HG03097 (cell line): ENCODE results near the gene OR2A14.
"Not testable (repeated sequence)": the region's sequence is repeated elsewhere in the genome, so short reads cannot be mapped to it uniquely, and the experiment has no call there.

Source experiments
- ATAC-seq: cut with Tn5 transposase; IDR thresholded peaks from one replicate; pipeline ENCODE4 v1.9.1; 2021; ENCODE audit not compliant: unreplicated experiment, low FRiP score

The OR2A14 gene, protein sequence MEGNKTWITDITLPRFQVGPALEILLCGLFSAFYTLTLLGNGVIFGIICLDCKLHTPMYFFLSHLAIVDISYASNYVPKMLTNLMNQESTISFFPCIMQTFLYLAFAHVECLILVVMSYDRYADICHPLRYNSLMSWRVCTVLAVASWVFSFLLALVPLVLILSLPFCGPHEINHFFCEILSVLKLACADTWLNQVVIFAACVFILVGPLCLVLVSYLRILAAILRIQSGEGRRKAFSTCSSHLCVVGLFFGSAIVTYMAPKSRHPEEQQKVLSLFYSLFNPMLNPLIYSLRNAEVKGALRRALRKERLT

DNA sequence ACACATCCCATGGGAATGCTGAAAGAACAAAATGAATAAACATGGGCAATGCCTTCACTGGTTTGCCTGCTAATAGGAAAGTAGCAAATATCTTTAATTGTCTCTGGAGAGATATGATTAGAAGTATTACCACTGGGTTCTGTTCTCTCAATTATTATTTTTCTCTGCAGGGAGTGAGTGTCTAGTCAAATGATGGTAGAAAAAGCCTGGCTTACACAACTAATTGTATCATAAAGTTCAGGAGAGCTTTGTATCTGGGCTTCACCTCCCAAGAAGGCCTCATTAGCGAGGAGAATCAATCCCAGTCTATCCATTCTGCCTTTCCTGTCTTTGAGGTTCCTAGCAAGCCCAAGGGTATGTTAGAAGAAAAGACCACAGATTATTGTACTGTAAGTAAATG is at the start of gene OR2A14:
TSS of gene OR2A14 (plus strand) at position 301 of the 400 bp plus-strand sequence. CDS start 5,937 bp downstream, outside the sequence.
- ATAC-seq, result no peak

DNA sequence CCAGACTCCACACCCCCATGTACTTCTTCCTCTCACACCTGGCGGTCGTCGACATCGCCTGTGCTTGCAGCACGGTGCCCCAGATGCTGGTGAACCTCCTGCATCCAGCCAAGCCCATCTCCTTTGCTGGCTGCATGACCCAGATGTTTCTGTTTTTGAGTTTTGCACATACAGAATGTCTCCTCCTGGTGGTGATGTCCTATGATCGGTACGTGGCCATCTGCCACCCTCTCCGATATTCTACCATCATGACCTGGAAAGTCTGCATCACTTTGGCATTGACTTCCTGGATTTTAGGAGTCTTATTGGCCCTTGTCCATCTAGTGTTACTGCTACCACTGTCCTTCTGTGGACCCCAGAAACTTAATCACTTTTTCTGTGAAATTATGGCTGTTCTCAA is 48.6 kb upstream of the OR2A14 start:
- ATAC-seq, result no peak

DNA sequence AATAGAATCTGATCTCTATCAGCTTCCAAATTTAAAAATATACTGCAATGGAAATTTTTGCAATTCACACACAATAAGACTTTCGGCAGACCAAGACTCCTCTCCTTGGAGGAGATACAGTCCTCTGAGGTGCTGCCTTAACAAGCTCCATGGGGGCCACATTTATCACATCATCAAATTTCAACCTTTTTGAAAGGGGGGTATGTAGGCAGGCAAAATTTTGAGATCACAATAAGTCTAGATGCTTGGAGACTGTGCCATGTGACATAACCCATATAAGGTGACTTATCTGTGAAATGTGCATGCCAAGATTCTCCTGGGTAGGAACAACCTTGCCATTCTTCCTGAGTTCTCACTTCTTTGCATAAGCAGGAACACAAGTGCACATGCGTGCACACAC is 37.0 kb upstream of the OR2A14 start, which contains the start of gene OR2A12:
TSS of gene OR2A12 (plus strand) at position 301 of the 400 bp plus-strand sequence. CDS start 8,830 bp downstream, outside the sequence.
- ATAC-seq, result no peak

DNA sequence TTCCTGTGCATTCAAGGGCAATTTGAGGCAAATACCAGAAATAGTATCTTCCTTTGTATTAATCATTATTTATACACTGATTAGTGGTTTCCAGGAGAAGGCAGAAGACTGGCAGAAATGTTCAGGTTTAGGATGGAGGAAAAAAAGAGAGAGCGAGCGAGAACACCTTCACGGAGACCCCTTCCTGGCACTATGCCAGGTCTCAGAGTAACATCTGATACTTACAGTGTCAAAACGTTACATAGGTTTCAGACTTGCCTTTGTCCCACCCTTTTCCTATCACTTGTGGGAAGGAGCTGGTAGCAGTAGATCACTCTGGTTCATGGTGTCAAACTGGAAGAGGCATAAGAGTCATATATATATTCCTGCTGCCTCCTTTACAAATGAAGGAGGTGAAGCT is 36.2 kb upstream of the OR2A14 start:
- ATAC-seq, result no peak

DNA sequence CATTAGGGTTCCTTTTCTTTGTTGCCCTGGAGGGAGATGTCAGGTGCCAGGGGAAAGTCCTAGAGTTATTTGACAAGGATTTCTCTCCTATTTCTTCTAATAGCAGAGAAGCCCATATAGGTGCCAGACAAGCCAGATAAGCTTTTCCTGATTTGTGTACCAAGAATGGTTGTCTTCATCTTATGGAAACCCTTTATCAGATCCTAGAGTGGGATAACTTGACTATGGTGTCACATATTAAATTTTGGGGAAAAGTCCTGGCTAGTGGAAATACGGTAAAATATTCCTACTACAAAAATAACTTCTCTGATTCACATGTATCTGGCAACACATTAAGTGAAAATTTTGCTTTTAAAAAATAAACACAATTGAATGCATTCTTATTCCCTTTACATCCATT is 35.7 kb upstream of the OR2A14 start:
- ATAC-seq, result no peak

DNA sequence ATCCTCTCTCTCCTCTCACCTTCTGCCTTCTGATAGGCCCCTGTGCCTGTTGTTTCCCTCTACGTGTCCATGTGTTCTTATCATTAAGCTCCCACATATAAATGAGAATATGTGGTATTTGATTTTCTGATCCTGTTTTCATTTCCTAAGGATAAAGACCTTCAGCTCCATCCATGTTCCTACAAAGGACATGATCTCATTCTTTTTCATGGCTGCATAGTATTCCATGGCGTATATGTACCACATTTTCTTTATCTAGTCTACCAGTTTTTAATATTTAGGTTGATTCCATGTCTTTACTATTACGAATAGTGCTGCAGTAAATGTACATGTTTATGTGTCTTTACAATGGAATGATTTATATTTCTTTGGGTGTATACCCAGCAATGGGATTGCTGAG is 32.3 kb upstream of the OR2A14 start:
- ATAC-seq, result no peak

DNA sequence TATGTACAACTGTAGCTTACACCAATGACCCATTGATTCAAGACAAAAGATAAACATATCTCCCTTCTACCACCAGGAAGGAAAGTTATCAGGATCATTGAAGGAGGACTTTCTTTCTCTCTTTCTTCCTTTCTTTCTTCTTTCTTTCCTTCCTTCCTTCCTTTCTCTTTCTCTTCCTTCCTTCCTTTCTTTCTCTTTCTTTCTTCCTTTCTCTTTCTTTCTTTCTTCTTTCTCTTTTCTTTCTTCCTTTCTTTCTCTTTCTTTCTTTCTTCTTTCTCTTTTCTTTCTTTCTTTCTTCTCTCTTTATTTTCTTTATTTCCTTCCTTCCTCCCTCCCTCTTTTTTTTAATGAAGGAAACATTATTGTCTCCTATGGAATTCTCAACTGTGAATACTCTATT is 24.2 kb upstream of the OR2A14 start:
- ATAC-seq, result no peak

DNA sequence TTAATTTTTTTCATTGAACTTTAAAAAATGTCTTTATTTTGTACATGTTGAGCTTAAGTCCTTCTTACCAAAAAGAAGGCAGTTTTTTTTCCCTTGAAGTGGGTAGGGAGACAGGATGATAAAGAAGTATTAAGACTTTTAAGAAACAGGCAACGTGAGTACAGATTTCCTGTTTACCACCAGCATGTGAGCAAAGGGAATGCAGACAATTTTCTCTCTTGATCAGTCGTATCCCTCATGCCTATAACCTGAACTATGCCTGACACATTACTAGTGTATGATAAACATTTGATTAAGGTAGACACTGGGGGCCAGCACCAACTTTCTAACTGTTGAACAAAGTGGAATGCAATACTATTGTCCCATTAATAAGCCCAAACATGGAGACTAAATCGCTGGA is 22.4 kb upstream of the OR2A14 start:
- ATAC-seq, result no peak

DNA sequence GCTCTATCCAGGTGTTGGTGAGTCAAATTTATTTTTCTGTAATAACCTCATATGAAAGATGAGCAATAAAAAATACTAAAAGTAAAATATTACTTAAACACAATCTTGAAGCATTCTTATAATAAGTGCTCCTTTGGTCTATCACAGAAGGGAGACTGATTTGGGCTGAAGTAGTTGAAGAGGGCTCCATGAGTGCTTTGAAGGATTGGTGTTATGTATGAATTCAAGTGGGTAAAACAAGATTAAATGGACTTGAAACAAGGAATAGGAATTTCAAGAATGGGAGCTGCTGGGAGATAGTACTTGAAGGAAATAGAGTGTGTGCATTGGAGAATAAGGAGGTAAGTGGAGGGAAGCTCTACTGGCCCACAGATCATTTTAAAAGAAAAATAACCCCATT is 20.9 kb upstream of the OR2A14 start:
- ATAC-seq, result no peak

DNA sequence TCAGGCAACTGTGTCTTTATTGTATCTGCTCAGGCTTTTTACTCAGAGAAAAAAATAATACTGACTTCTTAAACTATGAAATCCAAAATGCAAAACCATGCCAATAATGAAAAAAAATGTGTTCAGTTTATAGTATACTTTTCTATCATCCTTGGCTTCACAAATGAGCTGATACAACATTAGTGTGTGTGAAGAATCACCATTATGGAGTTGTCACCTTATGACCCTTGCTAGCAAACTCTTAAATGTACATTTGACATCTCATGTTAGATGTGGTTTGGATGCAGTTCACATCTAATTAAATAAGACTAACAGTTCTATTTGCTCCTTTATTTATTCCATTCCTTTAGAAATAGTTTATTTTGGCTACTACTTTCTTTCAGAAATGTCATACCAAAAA is 17.8 kb upstream of the OR2A14 start:
- ATAC-seq, result no peak

DNA sequence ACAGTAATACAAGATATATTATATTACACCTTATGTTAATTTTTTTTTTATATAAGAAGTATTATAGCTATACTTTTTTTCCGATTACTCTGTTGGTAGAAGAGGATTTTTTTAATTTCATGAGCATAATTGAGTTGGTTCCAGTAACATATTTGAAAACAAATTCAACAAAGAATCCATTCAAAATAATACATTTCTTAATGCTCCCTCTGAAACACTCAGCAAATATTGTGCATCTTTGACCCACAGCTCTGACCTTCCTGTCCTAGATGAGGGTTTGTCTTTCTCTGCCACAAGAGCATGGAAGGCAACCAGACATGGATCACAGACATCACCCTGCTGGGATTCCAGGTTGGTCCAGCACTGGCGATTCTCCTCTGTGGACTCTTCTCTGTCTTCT is 13.7 kb upstream of the OR2A14 start, which contains the start of gene OR2A2:
TSS of gene OR2A2 (plus strand) at position 301 of the 400 bp plus-strand sequence. CDS start at position 301, 0 bp downstream.
- no peak for ATAC-seq

DNA sequence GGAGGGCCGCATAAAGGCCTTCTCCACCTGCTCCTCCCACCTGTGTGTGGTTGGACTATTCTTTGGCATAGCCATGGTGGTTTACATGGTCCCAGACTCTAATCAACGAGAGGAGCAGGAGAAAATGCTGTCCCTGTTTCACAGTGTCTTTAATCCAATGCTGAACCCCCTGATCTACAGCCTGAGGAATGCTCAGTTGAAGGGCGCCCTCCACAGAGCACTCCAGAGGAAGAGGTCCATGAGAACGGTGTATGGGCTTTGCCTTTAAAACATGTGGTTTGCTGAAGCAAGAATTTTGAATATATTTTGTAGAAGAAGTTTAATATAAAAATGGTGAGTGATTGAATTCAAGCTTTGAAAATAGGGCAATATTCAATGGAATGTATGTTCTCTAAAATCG is 12.7 kb upstream of the OR2A14 start:
- no peak for ATAC-seq

DNA sequence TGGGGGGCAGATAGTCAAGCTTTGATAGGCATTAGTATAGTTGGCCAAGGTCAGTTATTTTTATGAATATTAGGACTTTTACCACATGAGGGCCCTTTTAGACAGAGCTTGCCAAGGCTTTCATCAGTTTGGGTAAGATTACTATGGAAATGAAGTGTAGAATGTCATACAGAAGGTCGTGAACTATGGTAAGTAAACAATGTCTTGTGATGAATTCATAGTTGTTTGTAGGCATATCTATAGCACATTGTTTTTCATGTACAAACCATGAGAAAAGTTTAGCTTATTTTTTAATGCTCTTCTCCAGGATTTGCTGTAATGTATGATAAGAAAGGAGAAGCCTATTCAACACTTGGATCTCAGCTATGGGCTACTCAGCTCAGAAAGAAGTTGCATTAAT is 9.3 kb upstream of the OR2A14 start:
- ATAC-seq, result no peak

DNA sequence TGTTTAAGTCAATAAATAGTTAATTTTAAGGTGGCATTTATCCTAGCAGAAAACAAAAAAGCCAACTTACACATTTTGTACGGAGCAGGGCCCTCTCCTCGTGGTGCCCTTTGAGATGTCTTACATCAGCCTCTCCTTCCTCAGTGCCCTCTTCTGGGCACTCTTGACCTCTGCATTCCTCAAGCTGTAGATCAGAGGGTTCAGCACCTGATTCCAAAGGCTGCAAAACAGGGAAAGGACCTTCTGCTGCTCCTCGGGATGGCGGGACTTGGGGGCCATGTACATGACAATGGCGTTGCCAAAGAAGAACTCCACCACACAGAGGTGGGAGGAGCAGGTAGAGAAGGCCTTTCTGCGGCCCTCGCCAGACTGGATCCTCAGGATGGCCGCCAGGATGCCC is 4.6 kb upstream of the OR2A14 start:
- ATAC-seq, result no peak

DNA sequence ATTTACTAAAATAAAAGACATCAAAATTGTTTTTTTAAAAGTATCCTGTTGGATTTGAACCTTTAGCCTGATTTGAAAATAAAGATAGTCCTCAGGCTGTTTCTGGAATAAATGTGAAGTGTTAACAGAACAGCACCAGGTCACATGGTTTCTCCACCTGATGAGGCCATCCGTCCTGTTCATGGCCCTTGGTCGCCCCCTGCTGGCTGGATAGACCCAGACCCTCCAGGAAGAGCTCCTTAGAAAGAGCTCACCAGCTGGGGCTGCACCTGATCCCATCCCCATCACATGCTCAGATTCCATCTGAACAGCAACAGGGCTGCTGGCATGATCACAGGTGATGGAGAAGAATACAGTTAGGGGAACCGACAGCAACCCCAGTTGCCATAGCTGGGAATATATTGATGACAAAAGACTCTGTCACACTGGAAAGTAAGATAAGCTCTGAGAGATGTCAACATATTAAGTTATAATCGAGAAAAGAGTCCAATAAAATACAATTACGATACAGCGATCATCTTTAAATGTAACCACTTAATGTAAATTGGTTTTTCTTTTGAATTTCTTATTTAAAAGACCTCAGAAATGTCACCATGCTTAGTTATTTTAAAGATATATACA is 4.8 kb downstream of the OR2A14 start:
- ATAC-seq, result peak; percentile 99

DNA sequence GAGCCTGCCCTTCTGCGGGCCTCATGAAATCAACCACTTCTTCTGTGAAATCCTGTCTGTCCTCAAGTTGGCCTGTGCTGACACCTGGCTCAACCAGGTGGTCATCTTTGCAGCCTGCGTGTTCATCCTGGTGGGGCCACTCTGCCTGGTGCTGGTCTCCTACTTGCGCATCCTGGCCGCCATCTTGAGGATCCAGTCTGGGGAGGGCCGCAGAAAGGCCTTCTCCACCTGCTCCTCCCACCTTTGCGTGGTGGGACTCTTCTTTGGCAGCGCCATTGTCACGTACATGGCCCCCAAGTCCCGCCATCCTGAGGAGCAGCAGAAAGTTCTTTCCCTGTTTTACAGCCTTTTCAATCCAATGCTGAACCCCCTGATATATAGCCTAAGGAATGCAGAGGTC is 6.6 kb downstream of the OR2A14 start:
- not testable (repeated sequence) for ATAC-seq

DNA sequence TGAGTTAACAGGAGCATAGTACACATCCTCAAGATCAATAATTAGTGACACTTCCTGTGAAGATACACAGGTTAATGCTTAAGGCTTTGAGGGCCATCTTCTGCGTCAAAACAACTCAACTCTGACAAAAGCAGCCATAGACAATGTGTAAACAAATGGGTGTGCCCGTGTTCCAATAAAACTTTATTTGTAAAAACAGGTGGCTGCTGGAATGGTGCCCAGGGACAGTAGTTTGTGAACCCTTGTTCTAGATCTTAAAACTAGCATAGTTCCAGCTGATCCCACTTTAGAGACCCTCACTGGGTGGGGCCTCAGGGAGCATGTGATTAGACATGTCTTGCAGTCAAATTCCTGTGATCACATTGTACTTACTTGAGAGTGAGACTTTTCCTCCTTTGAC is 7.8 kb downstream of the OR2A14 start:
- no peak for ATAC-seq

DNA sequence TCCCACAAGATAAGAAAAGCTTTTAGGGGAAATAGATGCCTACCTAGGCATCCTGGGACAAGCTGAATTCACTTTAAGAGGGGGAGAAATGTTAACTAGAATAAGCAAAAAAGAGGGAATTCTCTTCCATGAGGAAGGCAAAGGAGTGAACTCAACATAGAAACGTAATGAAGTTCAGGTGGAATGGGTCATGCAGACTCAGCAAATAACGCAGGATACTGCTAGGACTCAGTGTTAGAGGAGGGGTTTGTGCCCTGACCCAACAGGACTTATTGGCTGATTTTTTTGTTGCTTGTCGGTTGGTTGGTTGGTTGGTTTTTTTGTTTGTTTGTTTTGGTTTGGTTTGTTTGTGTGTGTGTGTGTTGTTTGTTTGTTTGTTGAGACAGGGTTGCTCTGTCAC is 9.3 kb downstream of the OR2A14 start:
- no peak for ATAC-seq

DNA sequence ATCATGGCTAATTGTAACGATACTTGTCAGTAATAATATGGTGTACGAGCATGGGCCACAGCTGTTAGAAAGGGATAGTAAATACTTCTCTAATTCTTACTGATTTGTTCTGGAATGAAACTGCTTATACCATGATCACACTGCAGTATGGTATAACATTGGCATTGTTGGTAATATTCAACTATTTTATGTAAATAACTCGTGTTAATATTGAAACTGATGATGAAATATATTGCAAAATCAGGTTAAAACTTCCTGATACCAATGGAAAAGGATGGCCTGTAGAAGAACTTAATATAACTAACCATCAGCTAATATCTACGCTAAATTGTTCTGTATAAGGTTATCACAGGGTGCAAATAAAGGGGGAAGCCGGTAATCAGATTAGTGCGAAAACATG is 10.3 kb downstream of the OR2A14 start:
- no peak for ATAC-seq

DNA sequence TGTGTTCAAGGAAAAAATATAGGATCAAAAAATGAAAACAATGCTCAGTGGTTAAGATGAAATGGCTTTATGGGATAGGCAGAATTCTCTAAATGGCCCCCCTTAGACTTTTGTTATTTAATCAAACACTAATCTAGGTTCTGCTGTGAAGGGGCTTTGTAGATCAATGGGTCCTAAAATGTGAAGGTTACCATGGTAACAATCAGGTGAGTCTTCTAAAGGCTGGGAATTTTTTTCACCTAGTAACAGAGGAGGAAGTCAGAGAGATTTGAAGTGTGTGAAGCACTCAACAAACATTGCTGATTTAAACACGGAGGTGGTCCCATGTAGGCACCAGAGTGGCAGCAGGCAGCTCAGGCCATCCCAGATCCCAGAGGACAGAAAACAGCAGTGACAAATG is 11.1 kb downstream of the OR2A14 start:
- ATAC-seq, result no peak

DNA sequence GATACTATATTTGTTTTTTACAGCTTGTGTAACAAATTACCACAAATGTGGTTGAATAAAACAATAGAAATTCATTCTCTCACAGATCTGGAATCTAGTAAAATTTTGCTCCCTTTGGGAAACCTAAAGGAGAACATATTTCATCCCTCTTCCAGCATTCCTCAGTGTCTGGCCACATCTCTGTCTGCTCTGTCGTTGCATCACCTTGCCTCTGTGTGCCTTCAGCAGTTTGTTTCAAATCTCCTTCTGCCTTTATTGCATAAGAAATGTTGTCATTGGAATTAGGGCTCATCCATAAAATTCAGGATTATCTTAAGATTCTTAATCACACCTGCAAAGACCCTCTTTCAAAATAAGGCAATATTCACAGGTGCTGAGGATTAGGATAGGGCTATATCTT is 14.5 kb downstream of the OR2A14 start:
- ATAC-seq, result no peak

DNA sequence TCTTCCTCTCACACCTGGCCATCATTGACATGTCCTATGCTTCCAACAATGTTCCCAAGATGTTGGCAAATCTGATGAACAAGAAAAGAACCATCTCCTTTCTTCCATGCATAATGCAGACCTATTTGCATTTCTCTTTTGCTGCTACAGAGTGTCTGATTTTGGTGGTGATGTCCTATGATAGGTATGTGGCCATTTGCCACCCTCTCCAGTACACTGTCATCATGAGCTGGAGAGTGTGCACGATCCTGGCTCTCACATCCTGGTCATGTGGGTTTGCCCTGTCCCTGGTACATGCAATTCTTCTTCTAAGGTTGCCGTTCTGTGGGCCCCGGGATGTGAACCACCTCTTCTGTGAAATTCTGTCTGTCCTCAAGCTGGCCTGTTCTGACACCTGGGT is 19.2 kb downstream of the OR2A14 start:
- ATAC-seq, result no peak
